GM21515 (cell line): Measurements from ENCODE around the gene TPP2.
A peak's percentile ranks its signal among the peaks of the same experiment; 100 is the strongest.

ENCODE experiments used
- ATAC-seq: cut with Tn5 transposase; IDR thresholded peaks from one replicate; pipeline ENCODE4 v1.9.1; 2021; ENCODE audit not compliant: unreplicated experiment

Gene TPP2

DNA sequence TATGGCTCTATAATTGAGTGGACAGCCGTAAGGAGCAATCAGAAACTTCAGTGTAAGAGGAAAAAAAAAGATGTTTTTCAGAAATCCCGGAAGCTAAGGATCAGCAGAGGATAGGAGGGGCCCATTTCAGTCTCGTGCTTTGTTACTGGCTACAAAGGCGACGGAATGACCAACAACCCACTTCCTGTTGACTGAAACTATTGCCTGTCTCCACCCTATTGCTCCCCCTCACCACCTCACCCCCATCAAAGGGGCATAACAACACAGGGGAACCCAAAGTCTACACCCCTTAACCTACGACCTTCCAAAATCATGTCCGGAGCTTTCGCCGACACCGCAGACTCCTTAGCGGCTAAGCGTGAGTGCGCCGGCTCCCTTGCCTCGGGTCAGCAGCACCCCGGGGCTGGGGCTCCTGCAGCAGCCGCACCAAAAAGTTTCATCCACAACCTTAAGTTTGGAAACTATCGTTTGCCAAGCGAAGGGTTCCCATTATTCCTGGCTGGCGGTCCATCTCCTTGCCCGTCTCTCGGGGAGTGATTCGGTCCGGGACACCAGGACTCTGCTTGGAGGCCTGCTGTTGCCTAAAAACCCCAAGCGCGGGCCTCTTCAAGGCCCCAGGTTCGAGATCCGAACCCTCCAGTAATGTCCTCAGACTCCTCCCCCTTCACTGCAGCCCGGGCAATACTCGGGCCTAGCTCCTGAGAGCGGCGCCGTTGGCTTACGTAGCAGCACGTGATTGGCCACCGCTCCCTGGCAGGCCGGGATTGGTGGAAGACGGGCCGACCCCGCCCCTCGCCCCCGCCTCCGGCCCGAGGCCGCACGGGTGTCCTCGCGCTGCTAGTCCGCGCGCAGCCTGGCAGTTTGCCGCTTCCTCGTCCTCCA, at the start of gene TPP2:
Gene TPP2 (plus strand): TSS at position 840 of the 882 bp plus-strand sequence. CDS start 53 bp downstream, outside the sequence.
- peak; percentile 76 for ATAC-seq

DNA sequence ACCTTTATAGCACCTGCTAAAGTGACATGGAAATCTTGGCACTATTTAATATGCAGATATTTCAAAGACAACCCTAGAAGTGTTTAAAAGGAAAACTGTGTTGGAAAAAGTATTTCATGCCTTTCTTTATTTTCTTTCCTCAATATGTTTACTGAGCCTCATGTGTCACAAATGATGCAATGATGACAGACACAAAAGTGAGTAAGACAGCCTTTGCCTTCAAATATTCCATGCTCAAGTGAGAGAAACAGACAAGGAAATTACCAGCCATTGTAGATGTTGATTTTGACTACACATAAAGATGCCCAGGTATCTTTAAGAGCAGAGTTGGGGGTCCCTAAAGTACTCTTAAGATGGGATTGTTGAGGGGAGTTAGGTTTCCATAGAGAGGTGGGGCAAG, 48.0 kb upstream of the TPP2 start:
- no peak for ATAC-seq

DNA sequence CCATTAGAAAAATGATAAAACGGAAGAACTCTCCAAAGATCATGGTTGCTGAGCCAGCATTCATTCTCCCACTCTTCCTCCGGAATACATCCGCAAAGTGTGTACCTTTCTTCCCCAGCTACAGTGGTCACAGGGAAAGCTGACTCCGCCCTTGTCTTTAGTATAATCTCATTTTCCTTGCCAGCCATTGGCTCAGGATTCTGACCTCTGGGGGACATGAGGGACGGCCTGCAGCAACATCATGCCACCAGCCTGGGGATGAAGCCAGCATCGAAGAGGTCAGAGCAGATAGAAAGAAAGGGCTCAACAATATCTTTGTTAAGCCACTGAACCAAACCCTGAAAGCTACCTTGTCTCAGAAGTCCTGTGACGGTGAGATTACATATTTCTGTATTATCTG, 46.3 kb upstream of the TPP2 start:
- ATAC-seq, result no peak

DNA sequence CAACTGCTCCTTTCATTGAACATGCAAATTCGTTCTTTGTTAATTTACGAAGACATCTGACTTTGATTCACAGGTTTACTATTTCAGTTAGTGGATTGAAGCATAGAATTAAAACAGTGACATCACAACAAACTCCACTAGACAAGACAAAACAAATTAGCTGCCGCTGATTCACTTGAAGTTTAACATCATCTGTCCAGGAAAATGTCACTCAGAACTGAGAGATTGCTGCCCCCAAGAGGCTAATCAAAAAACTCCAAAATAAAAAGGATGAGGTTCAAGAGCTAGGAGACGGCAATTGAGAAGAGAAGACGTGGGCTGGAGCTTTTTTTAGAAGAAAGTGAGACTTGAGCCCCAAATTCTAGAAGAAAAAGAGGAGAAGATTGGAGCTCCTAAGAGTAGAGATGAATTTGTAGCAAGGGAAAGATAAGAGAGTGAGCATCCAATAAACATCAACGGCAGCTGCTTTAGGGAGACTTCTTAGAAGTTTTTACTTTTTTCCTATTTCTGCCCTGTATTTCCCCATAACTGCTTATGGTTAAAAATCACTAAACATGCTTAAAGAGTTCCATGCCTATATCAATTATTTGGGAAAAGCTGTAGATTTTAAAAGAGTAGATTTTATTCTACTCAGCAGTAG, 40.8 kb upstream of the TPP2 start:
- peak; percentile 66 for ATAC-seq

DNA sequence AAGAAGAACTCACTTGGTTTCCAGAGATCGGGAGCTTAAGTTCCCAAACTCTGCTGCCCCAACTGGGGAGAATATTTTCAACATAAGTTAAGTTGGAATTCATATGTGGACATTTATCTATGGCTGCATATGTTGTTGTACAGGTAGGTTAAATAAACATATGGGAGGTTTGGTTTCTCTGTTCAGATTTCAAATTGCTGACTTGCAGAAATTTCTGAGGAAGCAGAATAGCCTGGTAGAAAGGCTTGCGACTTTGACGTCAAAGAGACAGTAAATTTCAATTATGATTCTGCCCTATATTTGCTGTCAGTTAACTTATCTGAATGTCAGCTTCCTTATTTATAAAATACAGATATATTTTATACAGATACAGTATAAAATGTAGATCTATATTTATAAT, 40.0 kb upstream of the TPP2 start:
- no peak for ATAC-seq

DNA sequence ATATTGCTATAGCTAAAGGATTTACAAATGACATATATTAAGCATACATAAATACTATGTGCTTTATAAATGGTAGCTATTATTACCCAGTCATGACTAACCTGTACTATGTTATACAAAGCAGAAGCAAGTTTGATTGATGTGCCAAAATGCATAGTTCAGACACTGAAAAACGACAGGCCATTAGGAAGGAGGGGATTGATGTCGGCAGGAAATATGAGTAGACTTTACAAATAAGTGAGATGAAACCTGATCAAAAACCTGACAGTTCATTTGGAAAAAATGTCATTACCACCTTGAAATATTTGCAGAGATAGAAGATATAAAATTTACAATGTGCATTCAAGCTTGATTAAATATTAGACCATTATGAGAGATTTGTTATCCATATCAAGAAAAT, 38.8 kb upstream of the TPP2 start:
- ATAC-seq, result no peak

DNA sequence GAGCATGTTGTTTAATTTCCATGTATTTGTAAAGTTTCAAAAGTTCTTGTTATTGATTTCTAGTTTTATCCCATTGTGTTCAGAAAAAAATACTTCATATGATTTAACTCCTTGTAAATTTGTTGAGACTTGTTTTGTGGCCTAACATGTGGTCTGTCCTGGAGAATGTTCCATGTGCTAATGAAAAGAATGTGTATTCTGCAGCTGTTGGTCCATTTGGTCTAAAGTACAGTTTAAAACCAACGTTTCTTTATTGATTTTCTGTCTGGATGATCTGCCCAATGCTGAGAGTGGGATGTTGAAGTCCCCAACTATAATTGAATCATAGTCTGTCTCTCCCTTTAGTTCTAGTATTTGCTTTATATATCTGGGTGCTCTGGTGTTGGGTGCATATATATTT, 34.9 kb upstream of the TPP2 start:
- no peak for ATAC-seq

DNA sequence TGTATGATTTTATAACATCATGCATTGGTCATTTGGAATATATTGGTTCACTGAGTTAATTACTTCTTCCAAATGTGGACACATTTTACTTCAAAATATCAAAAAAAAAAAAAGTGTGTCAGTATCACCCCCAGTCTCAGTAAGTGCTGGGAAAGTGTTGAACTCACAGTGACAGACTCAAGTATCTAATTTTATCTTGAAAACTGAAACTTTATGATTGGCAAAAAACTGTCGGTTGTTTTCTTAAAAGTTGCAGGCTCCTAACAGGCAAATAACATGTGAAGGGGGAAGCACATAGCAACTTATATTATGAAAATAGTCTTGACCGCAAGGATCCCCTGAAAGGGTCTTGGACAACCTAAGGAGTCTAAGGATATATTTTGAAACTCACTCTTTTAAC, 33.5 kb upstream of the TPP2 start:
- ATAC-seq, result no peak

DNA sequence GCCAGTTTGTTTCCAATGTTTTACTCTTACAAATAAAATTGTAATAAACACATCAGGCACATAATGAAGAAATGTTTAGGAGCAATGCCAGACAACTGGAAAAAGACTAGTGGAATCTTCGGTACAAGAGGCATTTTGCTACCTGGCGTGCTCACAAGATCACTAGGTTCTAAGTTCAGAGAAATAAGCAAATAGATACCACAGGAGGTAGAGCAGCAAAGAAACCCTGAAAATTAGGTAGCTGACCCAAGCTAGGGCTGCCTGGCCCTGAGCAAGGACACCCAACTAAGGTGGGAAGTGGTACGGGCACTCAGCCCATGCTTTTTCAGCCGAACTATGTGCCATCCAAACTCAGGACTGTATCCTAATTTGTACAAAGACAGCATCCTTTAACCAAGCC, 32.2 kb upstream of the TPP2 start:
- no peak for ATAC-seq

DNA sequence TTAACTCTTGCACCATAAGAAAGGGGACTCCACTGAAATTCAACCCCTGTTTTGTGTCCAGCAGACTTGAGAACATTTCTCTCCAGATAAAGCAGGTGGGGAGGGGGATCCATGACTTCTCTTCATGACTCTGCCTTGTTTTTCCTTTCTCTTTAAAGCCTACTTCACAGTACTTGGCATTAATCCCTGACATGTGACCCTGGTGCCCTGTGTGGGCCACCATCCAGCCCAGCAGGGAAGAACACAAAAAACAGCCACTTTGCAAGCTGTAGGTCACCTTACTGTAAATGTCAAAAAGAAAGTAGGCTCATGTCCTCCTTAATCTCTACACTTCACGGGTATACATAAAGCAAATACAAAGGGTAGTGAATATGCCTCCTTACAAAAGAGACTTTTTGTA, 30.3 kb upstream of the TPP2 start:
- no peak for ATAC-seq

DNA sequence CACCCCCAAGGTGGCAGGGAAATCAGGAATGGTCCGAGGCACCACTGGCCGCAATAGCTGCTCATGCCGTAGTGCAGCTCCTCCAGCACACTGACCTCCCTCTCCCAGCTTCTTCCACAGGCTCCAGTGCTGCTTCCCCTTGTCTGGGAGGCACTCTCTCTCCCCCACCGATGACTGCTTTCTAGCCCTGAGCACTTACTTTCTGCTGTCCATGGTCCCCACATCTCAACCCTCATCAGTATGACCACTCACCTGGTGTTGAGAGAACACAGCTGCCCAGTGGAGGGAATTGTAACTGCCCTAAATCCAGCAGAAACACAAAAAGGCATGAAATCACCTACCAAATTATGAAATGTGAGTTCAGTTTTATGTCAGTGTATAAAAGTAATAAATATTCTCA, 28.9 kb upstream of the TPP2 start:
- ATAC-seq, result no peak

DNA sequence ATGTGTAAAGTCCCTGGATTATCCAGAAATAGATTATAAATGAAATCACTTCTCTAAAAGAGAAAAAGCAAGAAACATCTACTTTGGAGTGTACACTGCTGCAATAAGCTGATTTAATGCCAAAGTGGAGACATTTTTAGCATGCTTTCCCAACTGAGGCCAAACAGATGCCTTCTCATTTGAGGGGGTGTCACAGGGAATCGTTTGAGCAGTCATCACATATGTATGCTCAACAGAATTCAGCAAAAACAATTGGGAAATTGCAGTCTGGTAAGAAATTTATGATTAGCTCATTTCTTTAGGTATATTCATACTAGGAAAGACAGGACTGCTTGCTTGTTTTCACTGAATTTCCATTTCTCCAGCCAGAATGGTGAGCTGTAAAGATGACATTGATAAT, 27.3 kb upstream of the TPP2 start:
- ATAC-seq, result no peak

DNA sequence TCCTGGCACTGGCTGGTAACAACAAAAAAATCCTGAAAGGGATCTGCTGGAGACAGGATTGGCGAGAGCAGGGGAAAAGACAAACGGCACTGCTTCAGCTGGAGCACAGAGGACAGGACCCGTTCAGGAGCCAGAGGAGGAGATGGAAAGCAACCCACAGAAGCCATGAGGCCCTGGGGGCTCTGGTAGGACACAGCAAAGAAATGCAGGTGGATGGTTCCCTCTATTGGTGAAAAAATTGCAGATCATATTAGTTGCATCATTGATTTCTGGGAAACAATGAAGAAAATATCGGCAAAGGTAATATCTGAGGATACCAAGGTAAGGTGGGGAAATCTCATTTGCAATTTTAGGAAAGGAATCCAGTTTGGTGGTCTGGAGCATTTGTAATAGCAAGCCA, 25.7 kb upstream of the TPP2 start:
- no peak for ATAC-seq

DNA sequence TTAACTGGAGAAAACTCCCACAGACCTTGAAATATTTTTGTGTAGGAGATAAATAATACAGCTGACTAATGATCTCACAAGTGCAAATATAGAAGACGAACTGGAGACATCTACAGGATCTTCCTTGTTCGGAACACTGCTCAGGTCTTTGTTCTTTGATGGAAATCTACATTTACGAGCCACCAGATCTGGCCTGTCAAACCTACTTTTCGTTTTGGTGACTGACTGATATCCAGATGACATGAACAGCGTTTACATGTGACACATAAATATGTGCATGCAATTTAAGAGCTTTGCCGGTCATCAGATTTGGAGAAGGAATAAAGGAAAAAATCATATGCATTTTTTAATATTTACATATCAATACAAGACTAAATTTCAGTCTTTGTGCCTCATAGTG, 24.5 kb upstream of the TPP2 start:
- ATAC-seq, result no peak

DNA sequence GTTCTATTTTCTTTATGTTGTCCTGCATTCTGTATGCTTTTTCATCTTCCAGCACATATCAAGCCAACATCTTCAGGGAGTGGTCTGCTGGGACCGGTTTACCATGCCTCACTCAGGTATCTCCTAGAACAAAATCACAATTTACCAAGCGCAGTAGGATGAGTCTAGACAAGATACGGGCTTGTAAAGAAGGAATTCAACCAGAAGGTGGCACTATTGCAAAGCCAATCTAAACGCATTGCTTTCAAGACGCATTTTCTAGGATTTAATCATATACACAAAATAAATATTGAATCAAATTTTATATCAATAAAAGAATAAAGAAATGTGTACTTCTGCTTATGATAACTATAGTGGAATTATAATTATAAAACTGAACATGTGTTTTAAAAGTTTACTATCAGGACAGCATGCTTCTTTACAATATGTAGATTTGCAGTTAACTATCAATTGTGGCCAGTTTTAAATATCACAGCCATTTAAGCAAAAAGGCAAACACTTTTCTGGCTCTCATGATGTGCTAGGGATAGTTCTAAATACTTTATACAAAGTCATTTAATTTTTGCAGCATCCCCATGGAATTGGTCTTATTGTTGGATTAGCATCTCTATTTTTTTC, 16.1 kb upstream of the TPP2 start:
- peak; percentile 71 for ATAC-seq

DNA sequence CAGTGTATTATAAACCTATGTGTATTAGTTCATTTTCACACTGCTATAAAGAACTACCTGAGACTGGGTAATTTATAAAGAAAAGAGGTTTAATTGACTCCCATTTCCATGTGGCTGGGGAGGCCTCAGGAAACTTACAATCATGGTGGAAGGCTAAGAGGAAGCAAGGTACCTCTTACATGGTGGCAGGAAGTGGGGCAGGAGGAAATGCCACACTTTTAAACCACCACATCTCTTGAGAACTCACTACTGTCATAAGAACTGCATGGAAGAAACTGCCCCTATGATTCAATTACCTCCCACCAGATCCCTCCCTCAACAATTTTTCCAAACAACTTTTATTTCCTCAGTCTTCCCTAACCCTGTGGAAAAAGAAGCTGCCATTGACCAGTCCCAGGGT, 14.5 kb upstream of the TPP2 start:
- ATAC-seq, result no peak

DNA sequence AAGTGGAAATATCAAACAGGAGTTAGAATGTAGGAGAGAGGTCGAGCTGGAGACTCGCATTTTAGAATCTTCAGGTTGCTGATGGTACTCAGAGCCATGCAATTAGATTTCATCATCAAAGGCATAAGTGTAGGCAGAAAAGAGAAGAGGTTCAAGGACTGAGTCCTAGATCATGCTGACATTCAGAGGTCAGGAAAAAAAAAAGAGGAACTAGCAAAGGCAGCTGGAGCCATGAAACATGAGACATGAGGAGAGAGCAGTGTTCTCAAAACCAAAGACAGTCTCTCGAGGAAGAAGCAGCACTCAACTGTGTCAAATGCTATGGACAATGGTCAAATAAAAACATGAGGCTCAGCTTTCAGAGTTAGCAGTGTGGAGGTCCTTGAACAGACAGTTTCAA, 12.4 kb upstream of the TPP2 start:
- no peak for ATAC-seq

DNA sequence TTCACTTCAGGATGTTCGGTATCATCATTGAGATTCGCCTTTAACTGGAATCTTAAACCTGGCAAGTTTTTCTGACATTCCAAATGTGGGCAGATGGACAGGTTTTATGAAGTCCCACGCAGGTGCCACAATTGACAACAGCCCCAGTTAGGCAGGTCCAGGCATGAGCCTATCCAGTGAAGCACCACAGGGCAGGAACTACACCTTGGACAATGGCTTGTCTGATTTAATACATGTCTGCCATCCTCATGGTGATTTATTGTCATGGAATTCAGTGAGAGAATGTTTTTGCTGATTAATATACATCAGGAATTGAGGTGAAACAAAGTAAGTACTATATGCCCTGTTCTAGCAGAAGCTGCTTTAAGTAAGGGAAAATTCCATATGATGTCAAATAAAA, 10.2 kb upstream of the TPP2 start:
- ATAC-seq, result no peak

DNA sequence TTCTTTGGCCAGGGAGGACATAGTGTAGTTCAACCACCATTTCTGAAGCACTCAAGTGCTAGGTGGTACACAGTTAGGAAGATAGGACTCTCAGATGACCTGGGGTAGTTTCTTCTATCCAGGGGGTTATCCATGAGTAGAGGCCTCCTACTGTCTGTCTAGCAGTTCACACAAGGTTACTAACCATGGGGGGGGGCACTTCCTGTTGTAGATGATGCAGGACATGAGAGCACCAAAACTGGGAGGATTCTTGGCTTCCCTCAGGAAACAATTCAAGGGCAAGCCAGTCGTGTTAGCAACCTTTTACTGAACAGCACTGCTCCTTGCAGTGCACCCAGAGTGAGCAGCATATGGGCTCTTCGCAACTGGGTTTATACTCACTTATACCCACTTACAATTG, 8.9 kb upstream of the TPP2 start:
- no peak for ATAC-seq

DNA sequence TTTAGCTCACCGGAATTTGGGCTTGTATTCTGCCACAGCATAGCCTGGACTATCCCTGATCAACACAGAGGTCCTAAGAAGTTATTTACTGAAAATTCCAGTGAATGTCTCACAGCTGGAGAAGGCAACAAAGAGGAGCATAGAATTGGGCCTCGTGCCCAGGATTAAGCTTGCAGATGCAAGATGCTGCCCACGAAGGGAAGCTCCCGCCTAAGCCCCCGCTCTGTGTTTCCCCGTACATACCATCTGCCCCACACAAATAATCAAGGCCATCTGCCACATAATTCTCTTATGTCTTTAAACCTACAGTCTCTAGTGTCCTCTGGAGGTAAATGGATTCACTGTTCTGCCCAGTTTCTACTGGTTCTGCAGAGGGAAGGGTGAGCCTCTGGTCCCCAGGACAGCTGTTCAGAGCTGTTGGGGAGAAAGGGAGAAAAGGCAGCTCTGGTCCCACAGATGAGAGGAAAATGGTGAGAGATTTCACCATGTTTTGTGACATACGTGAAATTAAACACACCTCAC, 7.4 kb upstream of the TPP2 start:
- ATAC-seq, result no peak

DNA sequence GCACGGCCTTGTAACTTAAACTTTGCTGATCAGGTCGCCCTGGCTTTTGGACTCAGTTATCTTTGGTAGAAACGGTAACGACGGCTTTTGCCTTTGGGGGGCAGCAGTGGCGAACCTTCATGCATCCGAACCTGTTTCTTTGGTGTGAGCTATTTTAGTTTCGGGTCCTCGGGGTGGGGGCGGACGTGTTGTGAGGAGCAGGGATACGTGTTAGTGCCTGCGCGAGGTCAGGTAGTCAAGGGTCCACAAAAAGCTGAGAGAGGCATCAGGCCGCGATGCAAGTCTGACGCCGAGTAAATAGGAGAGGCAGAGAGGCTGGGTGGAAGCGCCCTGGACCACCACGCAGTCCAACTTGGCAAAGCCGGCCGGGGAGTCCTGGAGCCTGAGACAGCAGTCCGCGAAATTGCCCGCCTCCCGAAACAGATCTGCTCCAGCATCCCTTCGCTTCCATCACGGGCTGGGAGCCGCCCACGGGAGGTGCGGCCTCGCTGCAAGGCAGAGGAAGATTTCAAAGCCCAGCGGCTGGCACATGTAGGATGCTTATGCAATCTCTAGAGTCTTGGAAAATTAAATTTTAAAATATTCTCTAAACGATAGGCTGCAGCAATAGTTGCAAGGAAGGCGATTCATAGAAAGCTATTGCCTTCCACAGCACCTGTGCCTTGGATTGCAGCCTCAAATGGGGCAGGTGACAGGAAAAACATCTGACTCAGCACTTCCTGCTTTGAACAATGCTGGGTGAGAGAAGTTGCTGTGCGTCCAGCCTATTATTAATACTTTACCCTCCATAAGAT, 4.6 kb upstream of the TPP2 start:
- ATAC-seq, result peak; percentile 39
